IPS-15b (cell line): ENCODE data around the gene MYOT.
"Not testable (repeated sequence)": the region's sequence is repeated elsewhere in the genome, so short reads cannot be mapped to it uniquely, and the experiment has no call there.

Source experiments
- H3K27me3 ChIP-seq: one replicate; pipeline ENCODE4 v1.6.1; 2013; ENCODE audit warnings: low read length; ENCODE audit not compliant: control insufficient read depth, insufficient read depth
- H3K36me3 ChIP-seq: one replicate; pipeline ENCODE4 v1.6.1; 2013; ENCODE audit warnings: low read length; ENCODE audit not compliant: control insufficient read depth, insufficient read depth
- H3K4me1 ChIP-seq: one replicate; pipeline ENCODE4 v1.6.1; 2013; ENCODE audit warnings: mild to moderate bottlenecking, low read length; ENCODE audit not compliant: control insufficient read depth, insufficient read depth
- H3K4me3 ChIP-seq: one replicate; pipeline ENCODE4 v1.5.1; 2013; ENCODE audit warnings: low read depth, low read length
- H3K9ac ChIP-seq: one replicate; pipeline ENCODE4 v1.6.1; 2013; ENCODE audit warnings: low read depth, mild to moderate bottlenecking, low read length
- H3K9me3 ChIP-seq: one replicate; pipeline ENCODE4 v1.6.1; 2013; ENCODE audit warnings: mild to moderate bottlenecking, low read length; ENCODE audit not compliant: control insufficient read depth, insufficient read depth

The MYOT gene

DNA sequence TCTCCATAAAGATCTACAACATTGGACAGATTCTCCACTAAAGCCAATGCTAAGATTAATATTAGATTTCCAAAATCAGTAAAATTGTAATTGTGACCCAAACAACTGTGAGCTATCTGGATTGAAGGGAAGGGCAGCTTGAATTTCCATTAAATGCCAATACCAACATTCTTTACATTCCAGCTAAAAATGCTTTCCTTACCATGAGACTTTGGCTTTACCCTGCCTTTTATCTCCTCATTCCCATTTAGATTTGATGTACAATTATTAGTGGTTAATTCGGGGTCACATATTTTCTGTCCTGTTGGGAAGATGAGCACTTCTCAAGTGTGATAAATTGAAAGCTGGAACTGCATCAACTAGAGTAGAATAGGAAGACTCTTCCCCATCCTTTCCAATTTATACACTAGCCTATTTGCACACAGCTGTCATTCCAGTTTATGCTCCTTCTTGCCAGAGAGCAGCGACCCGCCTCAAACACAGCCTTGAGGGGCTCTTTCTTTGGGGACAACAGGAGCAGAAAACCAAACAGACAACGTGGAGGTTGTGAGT is 33.1 kb upstream of the MYOT start:
- no peaks in the 10 kb centered on the region for H3K36me3 ChIP-seq
- H3K9me3 ChIP-seq: no peaks in the 10 kb centered on the region
- H3K27me3 ChIP-seq: no peaks in the 10 kb centered on the region
- no peak overlapping the region for H3K9ac ChIP-seq
- H3K4me3 ChIP-seq: no peak overlapping the region
- no peaks in the 10 kb centered on the region for H3K4me1 ChIP-seq

DNA sequence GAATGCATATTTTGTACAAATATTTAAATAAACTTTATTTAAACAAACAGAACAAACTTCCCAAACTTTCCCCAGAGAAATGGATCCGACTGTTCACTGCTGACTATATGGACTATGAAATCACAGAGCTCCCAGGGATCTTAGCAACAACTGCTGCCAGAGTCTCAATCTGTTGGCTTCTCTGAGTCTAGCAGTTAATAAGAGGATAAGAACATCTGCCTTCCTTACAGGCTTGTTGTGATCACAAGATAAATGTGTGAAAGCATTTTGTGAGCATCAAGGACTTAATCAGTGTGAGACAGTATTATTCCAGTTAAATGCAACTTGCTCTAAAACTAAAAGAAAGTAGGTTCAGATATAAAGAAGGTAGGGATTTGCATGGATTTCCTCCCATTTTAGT is 31.4 kb upstream of the MYOT start:
- no peaks in the 10 kb centered on the region for H3K4me1 ChIP-seq
- H3K9me3 ChIP-seq: no peaks in the 10 kb centered on the region
- H3K9ac ChIP-seq: no peak overlapping the region
- no peak overlapping the region for H3K4me3 ChIP-seq
- no peaks in the 10 kb centered on the region for H3K36me3 ChIP-seq
- H3K27me3 ChIP-seq: no peaks in the 10 kb centered on the region

DNA sequence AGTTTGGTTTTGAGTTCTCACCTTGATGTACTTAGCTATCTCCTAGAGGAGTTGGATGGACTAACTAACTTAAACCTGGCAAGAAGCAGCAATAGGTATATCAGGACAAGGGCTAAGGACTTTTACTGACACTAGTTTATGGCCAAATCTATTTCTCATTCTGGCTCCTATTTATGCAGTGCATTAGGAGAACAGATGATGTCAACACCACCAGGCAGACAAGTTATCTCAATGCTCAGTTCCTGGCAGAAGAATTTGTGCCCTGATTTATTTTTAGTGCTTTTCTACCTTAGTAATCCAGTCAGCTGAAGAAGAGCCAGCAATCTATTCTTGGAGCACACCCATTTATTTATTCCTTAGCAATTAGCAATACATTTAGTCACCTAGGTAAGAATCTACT is 30.7 kb upstream of the MYOT start:
- Histone ChIP-seq H3K36me3 (no peaks in the 10 kb centered on the region), H3K9me3 (no peaks in the 10 kb centered on the region)

DNA sequence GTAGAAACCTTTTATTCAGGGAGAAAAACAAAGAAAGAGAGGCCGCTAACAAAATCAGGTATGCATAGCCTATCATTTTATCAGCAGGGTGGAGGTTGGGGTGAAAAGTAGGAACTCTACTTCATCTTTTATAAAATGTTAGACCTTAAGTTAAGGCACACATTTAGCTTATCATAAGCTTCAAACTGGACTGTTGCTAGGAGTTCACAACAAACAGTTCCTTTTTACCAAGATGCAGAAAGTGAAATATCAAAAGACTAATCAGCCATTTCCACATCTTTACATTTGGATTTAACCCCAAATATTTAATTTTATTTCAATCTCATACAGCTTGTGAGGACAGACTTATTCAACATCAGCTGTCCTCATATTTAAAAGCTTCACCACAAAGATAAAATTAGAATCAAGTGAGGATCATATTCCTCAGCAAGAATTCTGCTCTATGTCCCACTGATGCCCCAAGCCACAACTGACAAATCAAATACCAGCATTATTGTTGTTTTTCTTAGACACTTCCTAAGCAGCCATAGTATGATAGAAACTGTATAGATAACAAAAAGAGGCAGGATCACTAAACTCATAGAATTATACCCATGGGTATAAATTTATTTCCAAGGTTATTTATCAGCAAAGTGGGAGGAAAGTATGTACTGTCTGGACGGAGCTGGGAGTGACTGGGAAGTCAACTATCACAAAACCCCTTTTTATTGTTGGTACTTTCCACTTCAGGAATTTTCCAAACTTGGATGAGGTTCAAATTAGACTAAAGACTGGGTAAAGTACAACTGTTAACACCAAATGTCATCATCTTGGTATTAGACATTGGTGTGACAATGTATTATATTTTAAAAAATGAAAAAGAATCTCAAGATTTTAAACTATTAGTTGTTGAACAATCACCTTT is 29.9 kb upstream of the MYOT start:
- Histone ChIP-seq H3K4me3 (no peak overlapping the region), H3K9ac (no peak overlapping the region), H3K9me3 (no peaks in the 10 kb centered on the region), H3K36me3 (no peaks in the 10 kb centered on the region), H3K27me3 (no peaks in the 10 kb centered on the region), H3K4me1 (no peaks in the 10 kb centered on the region)

More for the DNA sequence above, 30.7 kb upstream of the MYOT start:
- H3K4me1 ChIP-seq: no peaks in the 10 kb centered on the region
- no peaks in the 10 kb centered on the region for H3K27me3 ChIP-seq
- no peak overlapping the region for H3K9ac ChIP-seq
- no peak overlapping the region for H3K4me3 ChIP-seq

DNA sequence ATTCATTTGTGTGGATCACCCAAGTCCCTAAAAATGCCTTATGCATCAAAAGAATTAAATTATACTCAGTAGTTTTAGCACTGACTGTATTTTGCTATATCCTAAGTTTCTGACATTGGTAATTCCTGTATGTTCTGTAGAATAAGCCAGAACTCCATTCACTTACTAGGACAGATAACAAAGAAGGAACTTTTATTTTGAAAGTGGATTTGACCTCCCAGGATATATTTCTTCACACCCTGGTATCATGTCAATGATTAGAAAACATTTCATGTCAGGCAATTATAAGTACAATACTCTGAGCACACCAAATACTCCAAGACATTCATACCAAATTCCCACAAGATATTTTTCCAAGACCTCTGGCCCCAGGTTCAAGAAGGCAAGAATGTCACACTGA is 28.7 kb upstream of the MYOT start:
- H3K4me3 ChIP-seq: no peak overlapping the region
- H3K9me3 ChIP-seq: no peaks in the 10 kb centered on the region
- H3K9ac ChIP-seq: no peak overlapping the region
- H3K27me3 ChIP-seq: no peaks in the 10 kb centered on the region
- H3K4me1 ChIP-seq: no peaks in the 10 kb centered on the region
- H3K36me3 ChIP-seq: no peaks in the 10 kb centered on the region

DNA sequence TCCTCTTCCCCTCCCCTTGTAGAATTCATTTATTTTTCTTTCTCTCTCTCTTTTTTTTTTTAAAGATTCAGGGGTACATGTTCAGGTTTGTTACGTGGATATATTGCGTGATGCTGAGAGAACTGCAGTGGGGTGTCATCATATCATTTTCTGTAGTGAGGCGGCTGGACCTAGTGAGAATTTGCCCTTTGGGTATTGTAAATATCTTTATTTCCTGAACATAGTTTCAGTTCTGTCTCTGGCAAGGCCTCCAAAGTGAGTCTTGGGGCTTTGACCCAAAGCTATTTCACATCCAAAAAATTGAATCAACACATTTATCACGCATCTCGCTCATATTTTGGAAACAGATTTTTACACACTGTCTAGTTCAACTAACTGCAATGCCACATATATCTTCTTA is 25.4 kb upstream of the MYOT start:
- H3K4me3 ChIP-seq: no peak overlapping the region
- no peaks in the 10 kb centered on the region for H3K4me1 ChIP-seq
- H3K36me3 ChIP-seq: no peaks in the 10 kb centered on the region
- no peaks in the 10 kb centered on the region for H3K9me3 ChIP-seq
- no peak overlapping the region for H3K9ac ChIP-seq
- no peaks in the 10 kb centered on the region for H3K27me3 ChIP-seq

DNA sequence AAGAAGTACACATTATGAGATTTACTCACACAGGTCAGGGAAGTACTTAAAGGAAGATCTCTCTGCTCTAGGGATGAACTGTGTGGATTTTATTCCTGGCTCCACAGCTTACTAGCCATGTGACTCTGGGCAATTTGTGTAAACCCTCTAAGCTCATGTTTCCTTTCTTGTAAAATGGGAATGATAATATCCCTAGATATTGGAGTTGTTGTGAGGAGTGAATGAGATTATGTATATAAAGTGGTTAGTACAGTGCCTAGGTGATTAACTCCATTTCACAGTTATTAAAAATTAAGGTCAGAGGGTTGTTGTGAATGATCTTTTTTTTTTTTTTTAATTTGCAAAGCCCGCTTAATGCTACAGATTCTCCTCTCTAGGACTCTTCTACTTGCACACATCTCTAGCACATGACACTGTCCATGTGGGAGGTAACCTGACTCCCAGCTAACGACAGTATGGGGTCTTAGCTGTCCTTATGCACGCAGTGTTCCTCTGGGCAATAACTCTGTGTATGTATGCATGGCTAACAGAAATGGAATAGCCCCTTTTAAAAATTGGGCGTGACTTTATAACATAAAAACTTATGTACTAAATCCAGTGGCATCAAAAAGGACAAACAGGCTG is 23.9 kb upstream of the MYOT start:
- no peak overlapping the region for H3K9ac ChIP-seq

DNA sequence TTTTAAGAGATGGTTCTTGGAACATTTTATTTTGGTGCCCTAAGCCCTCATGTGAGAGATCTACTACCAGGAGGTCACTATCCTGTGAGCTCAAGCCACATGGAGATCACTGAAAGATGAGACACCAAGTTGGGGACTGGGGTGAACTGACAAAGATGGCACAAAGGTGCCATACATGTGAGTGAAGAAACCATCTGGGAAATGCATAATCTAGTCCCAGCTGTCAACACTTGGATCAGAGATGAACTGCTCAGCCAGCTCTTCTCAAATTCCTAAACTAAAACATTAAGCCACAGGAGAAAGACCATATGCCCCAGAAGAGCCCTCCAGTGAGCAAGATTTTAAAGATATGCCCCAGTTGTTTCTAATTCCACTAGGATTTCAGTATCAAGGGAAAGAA is 22.2 kb upstream of the MYOT start:
- Histone ChIP-seq H3K36me3 (no peaks in the 10 kb centered on the region), H3K4me3 (no peak overlapping the region), H3K4me1 (no peaks in the 10 kb centered on the region), H3K9ac (no peak overlapping the region), H3K27me3 (no peaks in the 10 kb centered on the region), H3K9me3 (no peaks in the 10 kb centered on the region)

More for the DNA sequence above, 23.9 kb upstream of the MYOT start:
- H3K36me3 ChIP-seq: no peaks in the 10 kb centered on the region
- no peaks in the 10 kb centered on the region for H3K9me3 ChIP-seq
- H3K4me1 ChIP-seq: no peaks in the 10 kb centered on the region
- H3K27me3 ChIP-seq: no peaks in the 10 kb centered on the region
- H3K4me3 ChIP-seq: no peak overlapping the region

DNA sequence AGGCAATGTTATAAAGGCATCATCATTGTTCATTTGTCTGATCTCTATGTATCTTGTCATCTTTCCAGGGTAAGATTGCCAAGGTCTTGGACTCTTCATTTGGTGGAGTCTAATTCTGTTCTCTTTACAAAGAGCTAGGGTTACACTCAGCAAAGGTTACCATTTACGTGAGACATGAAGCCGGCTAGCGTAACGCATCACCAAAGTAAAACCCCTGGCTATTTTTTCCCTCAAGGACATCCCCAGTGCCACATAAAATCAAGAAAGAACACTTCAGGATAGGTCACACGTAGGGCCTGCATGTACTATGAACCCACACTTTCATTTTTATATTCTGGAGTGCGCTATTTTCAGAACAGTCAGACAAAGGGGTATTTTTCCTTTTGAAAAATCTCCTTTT is 20.0 kb upstream of the MYOT start:
- H3K27me3 ChIP-seq: no peaks in the 10 kb centered on the region
- H3K9me3 ChIP-seq: no peaks in the 10 kb centered on the region
- H3K9ac ChIP-seq: no peak overlapping the region
- H3K36me3 ChIP-seq: no peaks in the 10 kb centered on the region
- no peak overlapping the region for H3K4me3 ChIP-seq
- H3K4me1 ChIP-seq: no peaks in the 10 kb centered on the region

DNA sequence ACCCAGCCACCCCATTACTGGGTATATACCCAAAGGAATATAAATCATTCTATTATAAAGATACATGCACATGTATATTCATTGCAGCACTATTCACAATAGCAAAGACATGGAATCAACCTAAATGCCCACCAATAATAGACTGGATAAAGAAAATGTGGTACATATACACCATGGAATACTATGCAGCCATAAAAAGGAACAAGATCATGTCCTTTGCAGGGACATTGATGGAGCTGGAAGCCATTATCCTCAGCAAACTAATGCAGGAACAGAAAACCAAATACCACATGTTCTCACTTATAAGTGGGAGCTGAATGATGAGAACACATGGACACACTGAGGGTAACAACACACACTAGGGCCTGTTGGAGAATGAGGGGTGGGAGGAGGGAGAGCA is 14.5 kb upstream of the MYOT start:
- H3K27me3 ChIP-seq, H3K4me1 ChIP-seq, H3K9ac ChIP-seq, H3K4me3 ChIP-seq, H3K9me3 ChIP-seq, H3K36me3 ChIP-seq: not testable (repeated sequence)

DNA sequence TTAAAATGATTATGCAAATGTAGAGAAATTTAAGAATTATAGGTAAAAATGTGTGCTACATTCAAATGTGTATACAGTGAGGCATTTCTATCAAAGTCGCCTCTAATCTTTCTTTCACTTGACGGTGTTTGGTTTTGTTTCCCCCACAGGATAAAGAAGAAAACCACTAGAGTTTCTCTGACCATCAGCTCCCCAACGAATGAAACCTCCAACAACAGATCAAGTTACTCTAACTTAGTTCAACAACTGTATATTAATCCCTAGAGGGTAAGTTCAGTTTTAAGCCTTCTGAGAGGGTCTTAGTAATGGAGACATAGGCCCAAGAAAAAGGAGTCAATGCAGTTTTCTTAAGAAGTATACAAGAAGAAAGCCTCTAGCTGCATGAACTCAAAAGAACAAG is 11.5 kb upstream of the MYOT start:
- Histone ChIP-seq H3K9me3 (no peaks in the 10 kb centered on the region), H3K27me3 (no peaks in the 10 kb centered on the region), H3K4me1 (no peaks in the 10 kb centered on the region), H3K4me3 (no peak overlapping the region), H3K9ac (no peak overlapping the region), H3K36me3 (no peaks in the 10 kb centered on the region)
